ENCODE results near the gene TNNT3.
"Not testable (repeated sequence)": the region's sequence is repeated elsewhere in the genome, so short reads cannot be mapped to it uniquely, and the experiment has no call there.

TNNT3 gene

DNA sequence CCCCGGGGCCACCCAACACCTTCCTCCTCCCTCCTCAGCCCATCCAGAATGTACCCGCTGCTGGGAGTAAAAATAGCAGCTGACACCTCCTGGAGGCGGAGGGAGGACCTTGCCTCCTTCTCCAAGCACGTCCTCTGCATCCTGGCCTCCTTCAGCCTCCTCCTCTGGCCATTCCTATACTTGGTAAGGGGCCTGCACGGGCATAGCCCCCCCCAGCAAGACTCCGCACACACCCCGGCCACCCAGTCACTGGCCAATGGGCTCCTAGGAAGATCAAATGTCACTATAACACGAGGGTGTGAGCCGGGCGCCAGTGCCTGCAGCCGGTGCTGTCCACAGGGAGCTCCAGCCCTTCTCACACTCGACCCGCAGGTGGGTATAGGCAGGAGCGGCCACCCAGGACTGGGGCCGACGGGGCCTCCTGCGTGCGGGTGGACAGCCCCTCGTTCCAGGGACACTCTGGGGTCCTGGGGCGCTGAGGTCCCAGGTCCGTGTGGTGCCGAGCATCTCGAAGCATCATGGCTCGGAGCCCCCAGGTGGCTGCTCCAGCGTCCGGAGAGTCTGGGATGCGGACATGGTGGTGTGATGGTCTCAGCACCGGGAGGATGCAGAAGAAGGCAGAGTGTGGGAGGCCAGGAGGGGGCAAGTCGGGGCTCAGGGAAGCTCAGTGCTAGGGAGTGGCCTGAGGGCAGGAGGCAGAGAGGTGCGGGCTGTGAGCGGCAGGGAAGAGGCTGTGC, at the start of gene TNNT3:
Gene TNNT3 (plus strand): TSS at position 313 of the 737 bp plus-strand sequence. CDS start 3,172 bp downstream, outside the sequence.
- DNase-seq (no peak), ATAC-seq (no peak)
- Mint-ChIP-seq H3K4me1 (peaks cover 38% of the 10 kb centered on the region), H3K27me3 (no peaks in the 10 kb centered on the region), H3K27ac (peak within 1 kb of the TSS in 1 of 2 donors; percentile 84), H3K9me3 (peaks cover 6 to 7% of the 10 kb centered on the region in 2 donors), H3K4me3 (peak within 1 kb of the TSS in 1 of 2 donors; percentile 16)

GRCh38 chr11:1870326-1870696, 49.2 kb upstream of the TNNT3 start:
- Mint-ChIP-seq H3K9me3 (no peaks in the 10 kb centered on the region), H3K4me3 (peak overlapping the region; percentile 30 to 54), H3K4me1 (peaks cover 89% of the 10 kb centered on the region), H3K27me3 (no peaks in the 10 kb centered on the region), H3K27ac (peak overlapping the region in 1 of 2 donors; percentile 22)
- no peak for ATAC-seq
- DNase-seq, result no peak

- Mint-ChIP-seq H3K27ac (peak overlapping the region in 1 of 2 donors; percentile 63), H3K9me3 (no peaks in the 10 kb centered on the region), H3K27me3 (no peaks in the 10 kb centered on the region), H3K4me1 (peaks cover 89% of the 10 kb centered on the region), H3K4me3 (peak overlapping the region; percentile 30 to 54)
- peak; percentile 58 for ATAC-seq
- no peak for DNase-seq
Measured at GRCh38 chr11:1870721-1871466, 48.6 kb upstream of the TNNT3 start.

DNA sequence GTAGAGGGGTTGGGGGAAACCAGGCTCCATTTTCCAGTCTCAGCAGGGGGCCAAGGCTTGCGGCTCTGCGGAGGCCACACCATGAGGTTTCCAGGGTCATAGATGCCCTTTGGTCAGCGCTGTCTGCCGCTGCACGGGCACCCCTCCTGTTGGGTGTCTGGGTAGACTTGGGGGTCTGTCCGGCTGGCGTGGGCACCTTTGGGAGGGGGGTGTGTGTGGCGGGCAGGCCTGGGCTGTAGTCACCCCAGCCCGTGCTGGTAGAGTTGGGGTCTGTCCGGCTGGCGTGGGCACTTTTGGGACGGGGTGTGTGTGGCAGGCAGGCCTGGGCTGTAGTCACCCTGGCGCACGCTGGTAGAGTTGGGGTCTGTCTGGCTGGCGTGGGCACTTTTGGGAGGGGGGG, 48.0 kb upstream of the TNNT3 start:
- ATAC-seq, result no peak
- DNase-seq, result no peak
- Mint-ChIP-seq H3K4me1 (peaks cover 89% of the 10 kb centered on the region), H3K27me3 (no peaks in the 10 kb centered on the region), H3K4me3 (no peak overlapping the region), H3K27ac (peak overlapping the region; percentile 26 to 67), H3K9me3 (no peaks in the 10 kb centered on the region)

- Mint-ChIP-seq H3K4me3 (no peak overlapping the region), H3K4me1 (peaks cover 86% of the 10 kb centered on the region), H3K9me3 (no peaks in the 10 kb centered on the region), H3K27me3 (no peaks in the 10 kb centered on the region), H3K27ac (peak overlapping the region in 1 of 2 donors; percentile 89)
- no peak for ATAC-seq
- no peak for DNase-seq
Measured at GRCh38 chr11:1872267-1872985, 47.1 kb upstream of the TNNT3 start.

- no peaks in the 10 kb centered on the region for H3K9me3 Mint-ChIP-seq
- no peaks in the 10 kb centered on the region for H3K27me3 Mint-ChIP-seq
- H3K27ac Mint-ChIP-seq, result peak overlapping the region in 1 of 2 donors; percentile 89
- DNase-seq, result no peak
- peaks cover 87% of the 10 kb centered on the region for H3K4me1 Mint-ChIP-seq
- no peak overlapping the region for H3K4me3 Mint-ChIP-seq
- no peak for ATAC-seq
Measured at GRCh38 chr11:1873048-1873812, 46.3 kb upstream of the TNNT3 start.

DNA sequence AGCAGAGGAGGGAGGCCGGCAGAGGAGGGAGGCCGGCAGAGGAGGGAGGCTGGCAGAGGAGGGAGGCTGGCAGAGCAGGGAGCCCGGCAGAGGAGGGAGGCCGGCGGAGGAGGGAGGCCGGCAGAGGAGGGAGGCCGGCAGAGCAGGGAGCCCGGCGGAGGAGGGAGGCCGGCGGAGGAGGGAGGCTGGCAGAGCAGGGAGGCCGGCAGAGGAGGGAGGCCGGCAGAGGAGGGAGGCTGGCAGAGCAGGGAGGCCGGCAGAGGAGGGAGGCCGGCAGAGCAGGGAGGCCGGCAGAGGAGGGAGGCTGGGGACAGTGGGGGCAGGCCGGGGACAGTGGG, 45.7 kb upstream of the TNNT3 start:
- H3K27ac Mint-ChIP-seq, result peak overlapping the region in 1 of 2 donors; percentile 63
- not testable (repeated sequence) for DNase-seq, H3K27me3 Mint-ChIP-seq, H3K4me3 Mint-ChIP-seq, ATAC-seq, H3K9me3 Mint-ChIP-seq
- H3K4me1 Mint-ChIP-seq, result peaks cover 83% of the 10 kb centered on the region

GRCh38 chr11:1874441-1875092, 44.9 kb upstream of the TNNT3 start:
- not testable (repeated sequence) for H3K27me3 Mint-ChIP-seq, H3K27ac Mint-ChIP-seq, H3K4me3 Mint-ChIP-seq, ATAC-seq, DNase-seq, H3K9me3 Mint-ChIP-seq
- H3K4me1 Mint-ChIP-seq, result peaks cover 83% of the 10 kb centered on the region

DNA sequence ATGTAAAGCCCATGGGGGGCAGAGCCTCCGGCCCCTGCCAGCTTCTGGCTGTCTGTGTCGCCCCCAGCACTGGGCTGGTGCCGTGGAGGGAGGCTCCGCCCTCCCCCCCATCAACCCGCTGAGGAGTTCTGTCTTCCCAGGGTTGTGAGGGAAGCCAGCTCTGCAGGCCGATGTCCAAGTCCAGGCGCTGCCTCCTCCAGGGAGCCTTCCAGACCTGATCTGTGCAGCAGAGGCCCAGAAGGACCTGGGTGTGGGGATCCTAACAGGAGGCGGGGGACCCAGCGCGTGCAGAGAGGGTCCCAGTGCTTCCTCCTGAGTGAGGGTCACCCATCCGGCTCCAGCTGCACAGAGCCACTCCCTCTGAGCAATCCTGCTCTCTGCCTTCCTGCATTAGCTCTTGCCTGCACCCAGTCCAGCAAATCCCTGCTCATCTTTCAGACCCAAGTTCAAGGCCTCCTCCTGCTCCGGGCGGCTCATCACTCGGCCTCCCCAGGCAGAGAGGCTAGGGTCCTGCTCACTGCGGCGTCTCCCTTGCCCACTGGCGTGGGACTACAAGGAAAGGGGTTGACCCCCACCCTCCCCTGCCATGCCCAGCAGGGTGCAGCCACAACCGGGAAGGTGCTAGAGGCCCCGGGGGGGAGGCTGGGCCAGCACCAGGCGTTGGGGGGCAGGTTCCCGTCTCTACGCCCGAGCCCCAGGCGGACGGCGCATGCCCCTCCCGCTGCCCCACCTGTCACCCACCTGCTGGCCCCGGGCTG, 44.2 kb upstream of the TNNT3 start:
- ATAC-seq, result no peak
- no peak for DNase-seq
- peaks cover 83% of the 10 kb centered on the region for H3K4me1 Mint-ChIP-seq
- no peaks in the 10 kb centered on the region for H3K27me3 Mint-ChIP-seq
- no peaks in the 10 kb centered on the region for H3K9me3 Mint-ChIP-seq
- no peak overlapping the region for H3K4me3 Mint-ChIP-seq
- H3K27ac Mint-ChIP-seq, result peak overlapping the region in 1 of 2 donors; percentile 34

DNA sequence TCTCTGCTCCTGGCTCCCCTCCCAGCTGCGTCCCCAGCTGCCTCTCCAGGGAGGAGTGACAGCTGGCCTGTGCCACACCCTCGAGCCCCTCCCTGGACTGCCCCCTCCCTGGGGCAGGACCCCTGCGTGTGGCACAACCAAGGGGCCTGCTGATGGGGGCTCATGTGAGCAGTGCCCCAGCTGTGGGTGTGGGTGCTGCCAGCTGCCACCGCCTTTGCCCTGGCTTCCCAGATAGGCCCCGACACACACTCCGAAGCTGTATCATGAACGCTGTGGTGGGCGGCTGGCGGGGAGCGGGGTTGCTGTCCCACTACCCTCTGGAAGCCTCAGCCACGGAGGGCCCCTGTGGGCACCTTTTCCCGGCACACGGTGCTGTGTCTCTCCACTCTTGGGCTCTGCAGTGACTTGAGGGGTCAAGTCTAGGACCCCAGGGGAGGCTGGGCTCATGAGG, 43.6 kb upstream of the TNNT3 start:
- ATAC-seq, result not testable (repeated sequence)

GRCh38 chr11:1876361-1877063, 43.0 kb upstream of the TNNT3 start:
- DNase-seq (peak in 1 of 2 donors; percentile 27), ATAC-seq (no peak)
- Mint-ChIP-seq H3K27ac (no peak overlapping the region), H3K9me3 (no peaks in the 10 kb centered on the region), H3K4me1 (peaks cover 82% of the 10 kb centered on the region), H3K27me3 (no peaks in the 10 kb centered on the region), H3K4me3 (no peak overlapping the region)

More for the DNA sequence above, 43.6 kb upstream of the TNNT3 start:
- not testable (repeated sequence) for H3K27me3 Mint-ChIP-seq, H3K4me3 Mint-ChIP-seq, DNase-seq, H3K9me3 Mint-ChIP-seq, H3K27ac Mint-ChIP-seq
- H3K4me1 Mint-ChIP-seq, result peaks cover 83% of the 10 kb centered on the region

GRCh38 chr11:1877211-1878136, 42.0 kb upstream of the TNNT3 start:
- H3K27me3 Mint-ChIP-seq, result no peaks in the 10 kb centered on the region
- peaks cover 79% of the 10 kb centered on the region for H3K4me1 Mint-ChIP-seq
- no peak overlapping the region for H3K27ac Mint-ChIP-seq
- H3K9me3 Mint-ChIP-seq, result no peaks in the 10 kb centered on the region
- ATAC-seq, result no peak
- DNase-seq, result no peak
- H3K4me3 Mint-ChIP-seq, result no peak overlapping the region
